Fibroblast of the aortic adventitia (primary cell): Measurements from ENCODE around the gene KRT2. TPM values are rescaled to one million over a fixed set of nuclear protein-coding genes. Genes with fewer than 3 reads are reported as not detected.

Experiments
- DNase-seq: peaks from one replicate; pipeline ENCODE4 v3.0.0-alpha.2; 2010; ENCODE audit warnings: low read depth
- H3K4me3 ChIP-seq: 2 replicates; pipeline ENCODE4 v1.5.1; 2011; ENCODE audit warnings: low read depth, mild to moderate bottlenecking, control low read depth, low read length, moderate library complexity
- total RNA-seq: library from RNA; depleted of rRNA; stranded (reverse); fragments of >200 nt; gene quantifications from 2 replicates; pipeline ENCODE4 v1.2.3, GENCODE V29; 2012; ENCODE audit warnings: low replicate concordance
- TF ChIP-seq, protein P1 (sequence below): IDR thresholded peaks from 2 replicates; pipeline ENCODE4 v1.5.1; 2011; ENCODE audit warnings: mild to moderate bottlenecking, low read length, control low read depth, inconsistent platforms; ENCODE audit not compliant: insufficient read depth

The KRT2 gene
- total RNA-seq, 1 donor: not detected

GRCh38 chr12:52662093-52662917, 10.3 kb upstream of the KRT2 start:
- TF ChIP-seq, protein P1, sequence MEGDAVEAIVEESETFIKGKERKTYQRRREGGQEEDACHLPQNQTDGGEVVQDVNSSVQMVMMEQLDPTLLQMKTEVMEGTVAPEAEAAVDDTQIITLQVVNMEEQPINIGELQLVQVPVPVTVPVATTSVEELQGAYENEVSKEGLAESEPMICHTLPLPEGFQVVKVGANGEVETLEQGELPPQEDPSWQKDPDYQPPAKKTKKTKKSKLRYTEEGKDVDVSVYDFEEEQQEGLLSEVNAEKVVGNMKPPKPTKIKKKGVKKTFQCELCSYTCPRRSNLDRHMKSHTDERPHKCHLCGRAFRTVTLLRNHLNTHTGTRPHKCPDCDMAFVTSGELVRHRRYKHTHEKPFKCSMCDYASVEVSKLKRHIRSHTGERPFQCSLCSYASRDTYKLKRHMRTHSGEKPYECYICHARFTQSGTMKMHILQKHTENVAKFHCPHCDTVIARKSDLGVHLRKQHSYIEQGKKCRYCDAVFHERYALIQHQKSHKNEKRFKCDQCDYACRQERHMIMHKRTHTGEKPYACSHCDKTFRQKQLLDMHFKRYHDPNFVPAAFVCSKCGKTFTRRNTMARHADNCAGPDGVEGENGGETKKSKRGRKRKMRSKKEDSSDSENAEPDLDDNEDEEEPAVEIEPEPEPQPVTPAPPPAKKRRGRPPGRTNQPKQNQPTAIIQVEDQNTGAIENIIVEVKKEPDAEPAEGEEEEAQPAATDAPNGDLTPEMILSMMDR: no peak
- DNase-seq: no peak

GRCh38 chr12:52661668-52662067, 9.7 kb upstream of the KRT2 start:
- DNase-seq: no peak
- TF ChIP-seq, protein P1: no peak
- H3K4me3 ChIP-seq: no peak overlapping the region

More at GRCh38 chr12:52662093-52662917, 10.3 kb upstream of the KRT2 start:
- no peak overlapping the region for H3K4me3 ChIP-seq

DNA sequence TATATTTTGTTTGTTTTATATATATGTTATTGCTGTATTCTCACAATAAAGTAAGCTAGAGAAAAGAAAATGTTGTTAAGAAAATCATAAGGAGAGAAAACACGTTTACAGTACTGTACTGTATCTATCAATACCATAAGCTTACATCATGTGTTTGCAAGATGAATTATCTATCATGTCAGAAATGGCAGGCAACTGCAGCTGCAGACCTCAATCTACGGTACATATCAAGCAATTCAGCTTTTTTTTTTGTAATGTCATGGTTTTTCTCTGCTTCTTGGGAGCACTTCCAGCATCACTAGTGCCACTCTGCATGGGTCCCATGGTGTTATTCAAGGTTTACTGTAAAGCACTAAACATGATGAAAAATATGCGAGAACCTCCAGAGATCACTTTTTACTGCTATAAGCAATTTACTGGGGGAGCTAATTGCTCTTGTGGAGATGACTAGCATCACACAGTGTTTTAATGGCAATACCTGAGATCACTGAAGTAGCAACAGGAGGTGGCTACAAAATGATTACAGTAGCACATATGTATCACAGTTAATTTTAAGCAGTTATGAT, 9.0 kb upstream of the KRT2 start:
- TF ChIP-seq, protein P1: no peak
- DNase-seq: no peak

GRCh38 chr12:52659951-52660350, 7.9 kb upstream of the KRT2 start:
- TF ChIP-seq, protein P1: no peak
- DNase-seq: no peak
- no peak overlapping the region for H3K4me3 ChIP-seq

More for the DNA sequence above, 9.0 kb upstream of the KRT2 start:
- H3K4me3 ChIP-seq: no peak overlapping the region

DNA sequence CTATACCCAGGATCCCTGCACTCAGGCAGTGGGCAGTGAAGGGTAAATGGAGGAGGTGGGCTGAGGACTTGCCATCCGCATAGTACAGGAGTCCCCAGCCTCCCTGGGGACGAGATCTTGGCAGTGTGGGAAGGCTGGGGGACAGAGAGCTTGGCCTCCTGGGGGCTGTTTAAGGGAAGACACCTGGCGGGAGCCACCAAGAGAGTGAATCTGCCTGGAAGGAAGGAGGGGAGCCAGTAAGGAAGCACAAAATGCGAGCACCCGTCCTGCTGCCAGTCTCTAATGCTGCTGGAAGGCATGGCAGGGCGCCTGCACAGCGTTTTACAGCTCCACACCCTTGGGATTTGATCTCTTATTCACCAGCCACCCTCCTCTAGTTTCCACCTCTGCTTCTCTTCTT, 7.4 kb upstream of the KRT2 start:
- no peak overlapping the region for H3K4me3 ChIP-seq
- TF ChIP-seq, protein P1: no peak
- DNase-seq: no peak

DNA sequence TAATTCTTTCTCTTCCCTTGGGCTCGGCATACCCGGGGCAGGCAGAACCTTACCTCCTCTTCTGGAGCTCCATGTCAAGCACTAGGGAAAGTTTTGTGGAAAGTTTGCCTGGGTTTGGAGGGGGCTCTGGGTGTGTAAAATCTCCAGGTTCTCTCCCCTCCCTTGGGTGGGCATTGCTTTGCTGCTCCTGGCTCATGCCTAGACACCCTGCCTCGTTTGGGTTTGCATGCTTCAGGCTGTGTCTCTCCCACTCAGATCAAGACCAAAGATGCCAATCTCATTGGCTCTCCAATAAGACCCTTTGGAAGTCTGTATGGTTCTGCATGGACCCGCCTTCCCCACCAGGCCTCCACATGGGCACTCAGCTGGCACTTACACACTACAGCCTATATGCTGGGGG, 6.2 kb upstream of the KRT2 start:
- no peak overlapping the region for H3K4me3 ChIP-seq
- DNase-seq: no peak
- TF ChIP-seq, protein P1: no peak
